Endodermal cell (in vitro differentiated cells): ENCODE data around the gene SYNGR1. TPM values are rescaled to one million over a fixed set of nuclear protein-coding genes. Genes with fewer than 3 reads are reported as not detected.

Experiments used
- DNase-seq: peaks from one replicate; pipeline ENCODE4 v3.0.0-alpha.2; 2017
- H3K27ac ChIP-seq: 2 replicates; pipeline ENCODE4 v1.5.1; 2013; ENCODE audit warnings: mild to moderate bottlenecking, low read depth, low read length, moderate library complexity
- H3K27me3 ChIP-seq: 2 replicates; pipeline ENCODE4 v1.6.1; 2013; ENCODE audit warnings: mild to moderate bottlenecking, low read length, moderate library complexity; ENCODE audit not compliant: insufficient read depth, control insufficient read depth, poor library complexity, severe bottlenecking
- H3K36me3 ChIP-seq: 2 replicates; pipeline ENCODE4 v1.7.0; 2013; ENCODE audit warnings: mild to moderate bottlenecking, low read length, moderate library complexity; ENCODE audit not compliant: control insufficient read depth, insufficient read depth
- H3K4me1 ChIP-seq: one replicate; pipeline ENCODE4 v1.7.0; 2013; ENCODE audit warnings: low read length; ENCODE audit not compliant: control insufficient read depth, insufficient read depth
- H3K4me3 ChIP-seq: 2 replicates; pipeline ENCODE4 v1.5.1; 2013; ENCODE audit warnings: mild to moderate bottlenecking, low read length, moderate library complexity
- H3K9ac ChIP-seq: 2 replicates; pipeline ENCODE4 v1.6.1; 2013; ENCODE audit warnings: mild to moderate bottlenecking, low read length, moderate library complexity; ENCODE audit not compliant: poor library complexity, severe bottlenecking; ENCODE audit errors: extremely low read depth
- H3K9me3 ChIP-seq: 2 replicates; pipeline ENCODE4 v1.6.1; 2013; ENCODE audit warnings: mild to moderate bottlenecking, low read length, moderate library complexity; ENCODE audit not compliant: control insufficient read depth
- H3K27ac Mint-ChIP-seq: 2 replicates; pipeline ENCODE4 v1.8.0; 2020; ENCODE audit warnings: mixed read lengths
- H3K27me3 Mint-ChIP-seq: 2 replicates; pipeline ENCODE4 v1.8.0; 2021; ENCODE audit warnings: mild to moderate bottlenecking, mixed read lengths; ENCODE audit not compliant: insufficient read depth
- H3K36me3 Mint-ChIP-seq: 2 replicates; pipeline ENCODE4 v1.8.0; 2020; ENCODE audit warnings: low read depth, mixed read lengths
- H3K4me1 Mint-ChIP-seq: 2 replicates; pipeline ENCODE4 v1.8.0; 2020; ENCODE audit warnings: mixed read lengths
- H3K4me3 Mint-ChIP-seq: 2 replicates; pipeline ENCODE4 v1.8.0; 2020; ENCODE audit warnings: mild to moderate bottlenecking, moderate library complexity, mixed read lengths
- H3K9me3 Mint-ChIP-seq: 2 replicates; pipeline ENCODE4 v1.8.0; 2020; ENCODE audit warnings: mild to moderate bottlenecking, mixed read lengths
- CTCF ChIP-seq: fragments of 200-600 bp; sonication (generic); conservative IDR thresholded peaks from 2 replicates; pipeline ENCODE4 v1.5.0; 2021; ENCODE audit warnings: antibody characterized with exemption, mild to moderate bottlenecking
- WGBS, 2 experiments: methylation state at CpG; one replicate each; pipeline versions ENCODE4 v1.1.5 to v1.1.7; 2013; ENCODE audit warnings: missing lambda C conversion rate in 2 of 2, mixed read lengths in 1 of 2; ENCODE audit not compliant: insufficient coverage in 1 of 2, insufficient read length in 1 of 2; 5-methylcytosine and 5-hydroxymethylcytosine counted together
- total RNA-seq, 2 donors: library from RNA; stranded (reverse); fragmentation: NEBNext Ultra II Directional in 1 of 2; extraction: Animal tissue kit (Norgen Biotek cat#: 25700) in 1 of 2; gene quantifications; 2 replicates in 1 of 2; 3 replicates in 1 of 2; pipeline ENCODE4 v1.2.1, GENCODE V29; 2021

Gene SYNGR1
- total RNA-seq, 2 donors from 2014 or later: 19.0 to 36.3 TPM

DNA sequence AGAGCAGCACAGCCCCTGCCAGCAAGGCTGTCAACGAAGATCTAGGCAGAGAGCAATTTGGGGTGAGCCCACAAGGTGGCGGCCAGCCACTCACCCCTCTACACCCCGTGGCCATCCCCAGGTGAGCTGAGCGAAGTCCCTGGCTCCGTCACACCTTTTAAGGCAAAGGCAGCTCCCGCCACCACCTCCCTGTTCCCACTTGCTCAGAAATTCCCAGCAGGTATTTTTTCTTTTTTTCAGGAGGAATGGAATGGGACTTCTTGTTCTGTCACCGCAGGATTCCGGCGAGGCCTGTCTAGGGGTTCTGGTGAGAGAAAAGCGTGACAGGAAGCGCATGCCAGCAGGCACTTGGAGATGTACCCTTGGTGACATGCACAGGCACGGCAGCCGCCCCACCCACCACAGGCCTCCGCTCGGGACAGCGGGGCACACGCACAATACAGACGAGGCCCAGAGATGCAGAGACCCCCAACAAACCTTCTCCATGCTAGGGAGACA is 40.4 kb upstream of the SYNGR1 start:
- peak; percentile 86 for DNase-seq
- Mint-ChIP-seq H3K4me3 (no peak overlapping the region), H3K27me3 (no peaks in the 10 kb centered on the region), H3K36me3 (peaks cover 52% of the 10 kb centered on the region), H3K9me3 (no peaks in the 10 kb centered on the region), H3K4me1 (peaks cover 9% of the 10 kb centered on the region), H3K27ac (peak overlapping the region; percentile 70)
- no peak overlapping the region for H3K9ac ChIP-seq
- H3K4me3 ChIP-seq: no peak overlapping the region
- peaks cover 30% of the 10 kb centered on the region for H3K36me3 ChIP-seq
- peak; percentile 49 for TF ChIP-seq CTCF
- H3K9me3 ChIP-seq: no peaks in the 10 kb centered on the region
- H3K27me3 ChIP-seq: no peaks in the 10 kb centered on the region
- no peak overlapping the region for H3K27ac ChIP-seq
- no peaks in the 10 kb centered on the region for H3K4me1 ChIP-seq
- 73 to 75% methylated on average over 8 to 18 of the region's 18 CpGs for WGBS, 2 experiments

DNA sequence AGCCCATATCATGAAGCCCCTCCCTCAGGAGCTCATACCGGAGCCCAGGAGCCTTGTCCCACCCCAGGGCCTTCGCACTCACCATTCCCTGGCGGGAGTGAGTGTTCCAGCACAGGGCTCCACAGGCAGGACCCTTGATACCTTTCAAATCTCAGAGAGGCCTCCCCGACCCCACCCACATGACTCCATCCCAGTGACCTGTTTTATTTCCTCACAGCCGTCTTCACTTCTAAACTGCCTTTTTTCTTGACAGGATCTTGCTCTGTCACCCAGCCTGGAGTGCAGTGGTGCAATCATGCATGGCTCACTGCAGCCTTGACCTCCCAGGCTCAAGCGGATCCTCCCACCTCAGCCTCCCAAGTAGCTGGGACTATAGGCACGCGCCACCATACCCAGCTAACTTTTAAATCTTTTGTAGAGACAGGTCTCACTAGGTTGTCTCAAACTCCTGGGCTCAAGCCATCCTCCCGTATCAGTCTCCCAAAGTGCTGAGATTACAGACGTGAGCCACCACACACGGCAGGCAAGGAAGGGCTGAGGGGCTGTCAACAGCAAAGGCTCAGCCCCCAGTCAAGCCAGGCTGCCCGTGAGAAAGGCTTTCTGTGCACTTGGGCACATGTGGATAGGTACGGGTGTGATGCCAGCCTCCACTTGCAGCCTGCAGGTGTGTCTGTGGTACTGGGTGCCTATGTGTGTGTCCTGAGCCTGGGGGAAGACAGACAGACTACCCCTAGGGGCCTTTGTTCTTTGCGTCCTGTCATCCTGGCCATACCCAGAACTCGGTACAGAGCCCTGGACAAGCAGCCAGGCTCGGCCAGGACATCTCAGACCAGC is 39.7 kb upstream of the SYNGR1 start:
- H3K4me3 ChIP-seq: no peak overlapping the region
- peak overlapping the region; percentile 24 for H3K27ac ChIP-seq
- H3K9me3 ChIP-seq: no peaks in the 10 kb centered on the region
- no peak for TF ChIP-seq CTCF
- H3K27me3 ChIP-seq: no peaks in the 10 kb centered on the region
- DNase-seq: no peak
- H3K36me3 ChIP-seq: peaks cover 37% of the 10 kb centered on the region
- Mint-ChIP-seq H3K4me3 (no peak overlapping the region), H3K27ac (no peak overlapping the region), H3K4me1 (peaks cover 11% of the 10 kb centered on the region), H3K27me3 (no peaks in the 10 kb centered on the region), H3K9me3 (no peaks in the 10 kb centered on the region), H3K36me3 (peaks cover 58% of the 10 kb centered on the region)
- H3K4me1 ChIP-seq: no peaks in the 10 kb centered on the region
- no peak overlapping the region for H3K9ac ChIP-seq
- 87 to 89% methylated on average over 10 to 16 of the region's 16 CpGs for WGBS, 2 experiments

DNA sequence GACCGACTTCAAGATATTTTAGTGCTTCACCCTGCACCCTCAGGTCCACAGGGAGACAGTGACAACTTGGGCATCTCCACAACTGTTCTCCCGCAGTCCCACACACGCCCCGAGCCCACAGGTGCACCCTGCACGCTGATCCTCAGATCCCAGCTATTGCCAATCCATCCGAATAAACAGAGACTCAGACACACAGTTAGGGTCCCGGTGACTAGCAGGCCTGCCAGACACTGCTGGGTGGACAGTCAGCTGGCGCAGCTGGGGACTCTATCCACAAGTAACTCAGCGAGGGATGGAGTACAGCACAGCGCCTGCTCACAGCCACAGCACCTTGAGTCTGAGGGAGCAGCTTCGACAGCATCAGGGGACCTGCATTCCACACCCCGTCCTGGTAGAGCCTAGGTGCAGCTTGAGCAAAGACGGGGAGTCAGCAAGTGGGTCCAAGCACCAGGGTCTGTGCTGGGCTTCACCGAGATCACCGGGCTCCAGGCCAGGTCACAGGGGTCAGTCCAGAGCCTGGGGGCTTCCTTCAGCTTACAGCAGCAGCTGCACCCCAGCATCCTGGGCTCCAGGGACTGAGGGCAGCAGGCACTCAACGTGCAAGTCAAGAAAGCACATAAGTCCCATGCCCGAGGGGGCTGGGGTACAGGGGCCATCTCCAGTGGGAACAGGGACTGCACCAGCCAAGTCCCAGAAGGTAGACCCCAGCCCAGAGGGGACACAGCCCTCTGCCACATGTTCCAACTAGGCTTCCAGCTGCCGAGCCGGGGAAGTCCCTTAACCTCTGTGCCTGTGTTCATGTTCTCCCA is 38.0 kb upstream of the SYNGR1 start:
- H3K27ac ChIP-seq: peak overlapping the region; percentile 19
- H3K9me3 ChIP-seq: no peaks in the 10 kb centered on the region
- H3K9me3 Mint-ChIP-seq: no peaks in the 10 kb centered on the region
- H3K27ac Mint-ChIP-seq: peak overlapping the region; percentile 96
- no peak overlapping the region for H3K9ac ChIP-seq
- no peaks in the 10 kb centered on the region for H3K27me3 ChIP-seq
- peaks cover 24% of the 10 kb centered on the region for H3K4me1 Mint-ChIP-seq
- no peak overlapping the region for H3K4me3 Mint-ChIP-seq
- TF ChIP-seq CTCF: no peak
- 91 to 94% methylated on average over 17 to 19 of the region's 19 CpGs for WGBS, 2 experiments
- H3K36me3 ChIP-seq: peaks cover 54% of the 10 kb centered on the region
- peak; percentile 80 for DNase-seq
- H3K4me1 ChIP-seq: peaks cover 3% of the 10 kb centered on the region
- peaks cover 69% of the 10 kb centered on the region for H3K36me3 Mint-ChIP-seq
- H3K4me3 ChIP-seq: no peak overlapping the region
- no peaks in the 10 kb centered on the region for H3K27me3 Mint-ChIP-seq
